ENCODE results near the gene CELA3B. TPM values are rescaled to one million over a fixed set of nuclear protein-coding genes. Genes with fewer than 3 reads are reported as not detected.
"Not testable (repeated sequence)": the region's sequence is repeated elsewhere in the genome, so short reads cannot be mapped to it uniquely, and the experiment has no call there.

Gene CELA3B
- total and polyA plus RNA-seq, 9 donors: 0.17 to 0.45 (median 0.31) TPM; not detected in 4

DNA sequence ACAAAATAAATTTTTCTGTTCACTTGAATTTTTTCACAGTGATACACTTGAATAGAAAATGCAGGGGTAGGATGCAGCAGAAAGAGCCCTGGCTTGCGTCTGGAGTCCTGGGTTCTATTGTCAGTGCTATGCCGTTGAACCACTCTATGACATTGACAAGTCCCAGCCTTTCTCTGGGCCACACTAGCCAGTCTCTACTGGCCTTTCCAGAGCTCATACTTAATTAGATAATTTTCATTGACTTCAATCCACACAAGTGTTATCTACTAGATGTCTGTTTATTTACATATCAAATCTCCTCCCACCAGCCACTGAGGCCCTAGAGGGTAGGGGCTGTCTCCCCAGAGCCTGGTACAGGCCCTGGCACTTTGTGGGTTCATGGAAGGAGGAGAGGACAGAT lies 15.5 kb upstream of the CELA3B start:
- H3K27me3 ChIP-seq (ENCODE audit: control insufficient read depth, insufficient read depth, low read length): no peaks in the 10 kb centered on the region
- no peaks in the 10 kb centered on the region for H3K36me3 ChIP-seq (ENCODE audit: control insufficient read depth, insufficient read depth, low read length)
- H3K9me3 ChIP-seq (replicated peaks; ENCODE audit: control insufficient read depth, low read depth, low read length): no peaks in the 10 kb centered on the region
- DNase-seq: no peak
- H3K27ac ChIP-seq (ENCODE audit: low read length): peak overlapping the region; percentile 13
- no peak overlapping the region for H3K4me3 ChIP-seq (ENCODE audit: low read length)
- 44% methylated on average over 2 of the region's 2 CpGs for WGBS (ENCODE audit: insufficient coverage)
- peaks cover 22% of the 10 kb centered on the region for H3K4me1 ChIP-seq (ENCODE audit: control insufficient read depth, insufficient read depth, low read length)

DNA sequence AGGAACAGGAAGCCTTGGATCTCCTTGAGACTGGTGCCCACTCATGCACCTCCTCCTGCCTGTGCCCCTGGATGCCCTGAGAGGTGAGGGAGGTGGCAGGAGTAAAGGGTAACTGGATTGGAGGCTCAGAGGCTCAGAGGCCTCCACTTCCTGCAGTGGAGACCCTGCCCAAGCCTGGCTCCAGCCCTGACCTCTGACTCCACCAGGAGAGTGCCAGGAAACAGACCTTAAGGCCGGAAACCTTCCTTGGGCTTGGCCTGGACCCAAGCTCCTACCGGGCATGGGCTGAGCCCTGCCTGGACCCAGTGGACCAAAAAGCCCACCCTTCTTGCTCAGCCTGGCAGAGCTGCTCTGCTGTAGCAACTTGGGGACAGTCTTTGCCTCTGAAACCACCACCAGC lies 15.0 kb upstream of the CELA3B start:
- no peaks in the 10 kb centered on the region for H3K36me3 ChIP-seq (ENCODE audit: control insufficient read depth, insufficient read depth, low read length)
- no peaks in the 10 kb centered on the region for H3K27me3 ChIP-seq (ENCODE audit: control insufficient read depth, insufficient read depth, low read length)
- 67% methylated on average over 2 of the region's 2 CpGs for WGBS (ENCODE audit: insufficient coverage)
- peak overlapping the region; percentile 13 for H3K27ac ChIP-seq (ENCODE audit: low read length)
- no peaks in the 10 kb centered on the region for H3K9me3 ChIP-seq (replicated peaks; ENCODE audit: control insufficient read depth, low read depth, low read length)
- peaks cover 18% of the 10 kb centered on the region for H3K4me1 ChIP-seq (ENCODE audit: control insufficient read depth, insufficient read depth, low read length)
- DNase-seq: no peak
- H3K4me3 ChIP-seq (ENCODE audit: low read length): no peak overlapping the region

DNA sequence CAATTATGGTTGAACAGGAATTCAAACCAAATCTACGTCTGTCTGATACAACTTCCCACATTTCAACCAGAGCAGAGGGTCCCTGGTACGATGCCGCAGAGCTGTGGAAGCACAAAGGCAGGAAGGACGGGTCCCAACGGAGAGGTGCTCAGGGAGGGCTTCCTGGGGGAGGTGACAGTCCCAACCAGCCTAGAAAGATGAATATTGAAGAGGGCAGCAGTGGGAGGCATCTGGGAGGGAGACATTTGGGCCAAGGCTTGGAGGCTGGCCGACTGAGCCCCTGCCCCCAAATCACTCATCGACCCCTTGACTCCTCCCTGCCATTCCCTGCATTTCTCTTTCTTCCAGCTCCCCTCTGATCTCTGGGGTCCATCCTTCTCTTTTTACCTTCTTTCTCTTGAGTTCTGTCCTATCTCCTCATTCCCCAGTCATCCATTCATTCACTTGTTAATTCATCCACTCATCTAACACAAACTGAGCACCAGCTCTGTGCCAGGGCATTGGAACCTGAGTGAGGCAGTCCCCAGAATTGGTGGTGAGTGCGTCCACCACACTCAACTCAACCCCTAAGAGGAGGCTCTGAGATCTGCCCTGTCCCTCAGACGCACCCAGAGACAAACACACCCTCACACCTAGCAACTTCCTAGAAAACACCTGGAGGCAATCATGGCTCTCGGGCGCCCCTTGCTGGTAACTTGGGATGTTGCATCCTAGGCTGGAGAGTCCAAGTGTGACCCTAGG lies 13.2 kb upstream of the CELA3B start:
- Histone ChIP-seq H3K4me3 (ENCODE audit: low read length) (no peak overlapping the region), H3K9me3 (replicated peaks; ENCODE audit: control insufficient read depth, low read depth, low read length) (no peaks in the 10 kb centered on the region), H3K36me3 (ENCODE audit: control insufficient read depth, insufficient read depth, low read length) (no peaks in the 10 kb centered on the region), H3K4me1 (ENCODE audit: control insufficient read depth, insufficient read depth, low read length) (peaks cover 7% of the 10 kb centered on the region), H3K27ac (ENCODE audit: low read length) (no peak overlapping the region), H3K27me3 (ENCODE audit: control insufficient read depth, insufficient read depth, low read length) (no peaks in the 10 kb centered on the region)
- DNase-seq: peak; percentile 76
- WGBS (ENCODE audit: insufficient coverage): 66% methylated on average over 6 of the region's 11 CpGs

DNA sequence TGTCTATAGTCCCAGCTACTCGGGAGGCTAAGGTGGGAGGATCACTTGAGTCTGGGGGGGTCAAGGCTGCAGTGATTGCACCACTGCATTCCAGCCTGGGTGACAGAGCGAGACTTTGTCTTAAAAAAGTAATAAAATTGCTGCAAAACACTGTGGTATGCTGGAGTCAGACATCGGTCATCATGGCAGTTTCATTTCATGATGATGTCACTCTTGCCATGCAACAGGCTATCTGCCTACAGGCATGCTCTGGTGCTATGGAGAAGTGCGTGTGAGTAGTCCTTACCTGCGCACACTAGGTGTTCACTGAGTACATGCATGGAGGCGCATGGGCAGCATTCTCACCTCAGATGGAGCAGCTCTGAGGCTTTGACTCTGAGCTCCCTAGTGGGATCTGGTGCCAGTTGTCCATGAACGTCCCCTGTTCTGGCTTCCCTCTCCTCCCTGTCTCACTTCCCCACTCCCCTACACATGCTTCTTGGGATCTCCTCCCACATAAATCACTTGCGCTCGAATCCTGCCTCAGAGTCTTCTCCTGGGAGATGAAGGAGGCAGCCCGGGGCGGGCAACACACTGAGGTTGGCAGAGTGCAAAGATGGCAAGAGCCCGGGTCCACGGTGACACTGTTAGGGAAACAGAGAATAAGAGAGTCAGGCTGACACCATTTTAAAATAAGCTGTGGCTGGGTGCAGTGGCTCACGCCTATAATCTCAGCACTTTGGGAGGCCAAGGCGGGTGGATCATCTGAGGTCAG lies 10.4 kb upstream of the CELA3B start:
- Histone ChIP-seq H3K9me3 (replicated peaks; ENCODE audit: control insufficient read depth, low read depth, low read length) (no peaks in the 10 kb centered on the region), H3K27ac (ENCODE audit: low read length) (no peak overlapping the region), H3K4me1 (ENCODE audit: control insufficient read depth, insufficient read depth, low read length) (peaks cover 7% of the 10 kb centered on the region), H3K27me3 (ENCODE audit: control insufficient read depth, insufficient read depth, low read length) (no peaks in the 10 kb centered on the region), H3K4me3 (ENCODE audit: low read length) (no peak overlapping the region), H3K36me3 (ENCODE audit: control insufficient read depth, insufficient read depth, low read length) (no peaks in the 10 kb centered on the region)
- DNase-seq: no peak
- WGBS (ENCODE audit: insufficient coverage): 77% methylated on average over 11 of the region's 15 CpGs

DNA sequence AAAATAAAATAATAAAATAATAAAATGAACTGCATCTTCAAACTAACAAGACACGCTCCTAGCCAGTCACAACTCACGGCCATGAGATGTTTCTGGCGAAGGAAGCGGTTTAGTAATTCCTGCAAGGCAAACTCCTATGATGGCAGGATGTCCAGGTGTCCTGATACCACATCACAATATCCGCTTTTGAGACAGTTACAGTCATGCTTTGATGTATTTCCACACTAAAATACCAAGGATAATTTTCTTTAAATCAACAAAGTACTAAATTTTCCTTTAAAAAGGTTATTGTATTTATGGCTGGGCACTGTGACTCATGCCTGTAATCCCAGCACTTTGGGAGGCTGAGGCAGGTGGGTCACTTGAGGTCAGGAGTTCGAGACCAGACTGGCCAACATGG lies 9.6 kb upstream of the CELA3B start:
- H3K27ac ChIP-seq (ENCODE audit: low read length); H3K36me3 ChIP-seq (ENCODE audit: control insufficient read depth, insufficient read depth, low read length); DNase-seq; H3K4me3 ChIP-seq (ENCODE audit: low read length); H3K9me3 ChIP-seq (replicated peaks; ENCODE audit: control insufficient read depth, low read depth, low read length); H3K4me1 ChIP-seq (ENCODE audit: control insufficient read depth, insufficient read depth, low read length); H3K27me3 ChIP-seq (ENCODE audit: control insufficient read depth, insufficient read depth, low read length): not testable (repeated sequence)
- 83% methylated on average over 4 of the region's 6 CpGs for WGBS (ENCODE audit: insufficient coverage)

DNA sequence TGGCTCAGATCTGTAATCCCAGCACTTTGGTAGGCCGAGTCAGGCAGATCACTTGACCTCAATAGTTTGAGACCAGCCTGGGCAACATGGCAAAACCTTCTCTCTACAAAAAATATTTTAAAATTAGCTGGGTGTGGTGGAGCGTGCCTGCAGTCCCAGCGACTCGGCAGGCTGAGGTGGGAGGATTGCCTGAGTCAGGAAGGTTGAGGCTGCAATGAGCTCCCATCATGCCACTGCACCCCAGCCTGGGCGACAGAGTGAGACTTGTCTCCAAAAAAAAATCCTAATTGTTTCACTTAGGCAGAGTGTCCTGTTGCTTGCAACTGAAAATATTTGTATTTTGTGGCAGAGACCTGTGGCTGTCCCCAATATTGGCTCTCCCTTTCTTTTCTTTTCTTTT lies 7.8 kb upstream of the CELA3B start:
- WGBS (ENCODE audit: insufficient coverage): 80% methylated on average over 2 of the region's 5 CpGs
- not testable (repeated sequence) for H3K27ac ChIP-seq (ENCODE audit: low read length)

DNA sequence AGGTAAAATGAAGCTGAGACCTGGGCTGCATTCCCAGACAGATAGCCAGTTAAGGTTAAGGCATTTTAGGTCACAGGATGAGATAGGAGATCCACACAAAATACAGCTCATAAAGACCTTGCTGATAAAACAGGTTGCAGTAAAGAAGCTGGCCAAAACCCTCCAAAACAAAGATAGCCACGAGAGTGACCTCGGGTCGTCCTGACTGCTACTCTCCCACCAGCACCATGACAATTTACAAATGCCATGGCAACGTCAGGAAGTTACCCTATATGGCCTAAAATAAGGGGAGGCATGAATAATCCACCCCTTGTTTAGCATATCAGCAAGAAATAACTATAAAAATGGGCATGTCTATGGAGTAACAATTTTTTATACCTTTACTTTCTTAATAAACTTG lies 6.3 kb upstream of the CELA3B start:
- not testable (repeated sequence) for H3K9me3 ChIP-seq (replicated peaks; ENCODE audit: control insufficient read depth, low read depth, low read length); DNase-seq; H3K27me3 ChIP-seq (ENCODE audit: control insufficient read depth, insufficient read depth, low read length); H3K4me3 ChIP-seq (ENCODE audit: low read length); H3K4me1 ChIP-seq (ENCODE audit: control insufficient read depth, insufficient read depth, low read length); H3K36me3 ChIP-seq (ENCODE audit: control insufficient read depth, insufficient read depth, low read length); H3K27ac ChIP-seq (ENCODE audit: low read length)
- no CpG with 5 or more reads among the region's 4 CpGs for WGBS (ENCODE audit: insufficient coverage)

More for the DNA sequence above, 7.8 kb upstream of the CELA3B start:
- not testable (repeated sequence) for H3K4me1 ChIP-seq (ENCODE audit: control insufficient read depth, insufficient read depth, low read length); DNase-seq; H3K4me3 ChIP-seq (ENCODE audit: low read length); H3K36me3 ChIP-seq (ENCODE audit: control insufficient read depth, insufficient read depth, low read length); H3K9me3 ChIP-seq (replicated peaks; ENCODE audit: control insufficient read depth, low read depth, low read length); H3K27me3 ChIP-seq (ENCODE audit: control insufficient read depth, insufficient read depth, low read length)

DNA sequence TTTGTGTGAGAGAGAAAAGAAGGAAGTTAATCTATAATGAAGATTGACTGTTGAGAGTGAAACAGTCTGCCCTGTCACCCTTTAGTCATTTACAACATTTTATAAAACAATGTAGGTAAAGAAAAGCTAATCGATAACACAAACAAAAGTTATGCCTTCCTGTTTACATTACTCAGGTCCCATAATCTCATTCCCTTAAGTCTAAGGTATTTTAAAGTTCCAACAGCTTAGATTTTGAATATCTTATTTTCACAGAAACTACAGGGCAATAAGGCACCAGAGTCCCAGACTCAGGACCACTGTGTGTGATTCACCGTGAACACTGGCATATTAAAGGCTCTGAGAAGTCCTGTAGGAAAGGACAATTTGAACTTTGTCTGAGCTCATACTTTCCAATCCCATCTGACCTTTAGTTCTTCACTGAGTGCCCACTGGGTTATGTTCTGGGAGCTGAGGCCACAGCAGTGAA lies 3.8 kb upstream of the CELA3B start:
- not testable (repeated sequence) for H3K4me1 ChIP-seq (ENCODE audit: control insufficient read depth, insufficient read depth, low read length); H3K36me3 ChIP-seq (ENCODE audit: control insufficient read depth, insufficient read depth, low read length); H3K9me3 ChIP-seq (replicated peaks; ENCODE audit: control insufficient read depth, low read depth, low read length); H3K4me3 ChIP-seq (ENCODE audit: low read length); H3K27ac ChIP-seq (ENCODE audit: low read length); DNase-seq; H3K27me3 ChIP-seq (ENCODE audit: control insufficient read depth, insufficient read depth, low read length)
- WGBS (ENCODE audit: insufficient coverage): no CpG with 5 or more reads among the region's 2 CpGs

DNA sequence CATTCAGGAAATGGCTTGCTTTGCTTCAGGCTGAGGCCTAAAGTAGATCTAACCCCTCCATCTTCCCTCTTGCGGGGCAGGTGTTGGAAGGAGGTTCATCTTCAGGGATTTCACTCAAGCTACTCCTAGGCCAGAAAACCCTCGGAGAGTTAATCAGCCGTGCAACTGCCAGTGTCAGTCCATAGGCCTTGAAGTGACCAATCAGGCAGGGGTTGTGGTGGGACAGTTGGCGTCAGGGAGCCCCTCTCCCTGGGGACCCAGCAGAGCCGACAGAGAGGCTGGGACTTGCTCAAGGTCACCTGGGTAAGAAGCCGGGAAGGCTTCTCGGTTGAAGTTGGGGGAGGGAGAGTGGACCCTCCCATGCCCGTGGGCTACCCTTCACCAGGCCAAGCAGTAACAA lies 2.9 kb upstream of the CELA3B start:
- not testable (repeated sequence) for H3K27me3 ChIP-seq (ENCODE audit: control insufficient read depth, insufficient read depth, low read length); H3K4me3 ChIP-seq (ENCODE audit: low read length); H3K36me3 ChIP-seq (ENCODE audit: control insufficient read depth, insufficient read depth, low read length); H3K4me1 ChIP-seq (ENCODE audit: control insufficient read depth, insufficient read depth, low read length); H3K9me3 ChIP-seq (replicated peaks; ENCODE audit: control insufficient read depth, low read depth, low read length); H3K27ac ChIP-seq (ENCODE audit: low read length); DNase-seq
- 100% methylated on average over 1 of the region's 8 CpGs for WGBS (ENCODE audit: insufficient coverage)

DNA sequence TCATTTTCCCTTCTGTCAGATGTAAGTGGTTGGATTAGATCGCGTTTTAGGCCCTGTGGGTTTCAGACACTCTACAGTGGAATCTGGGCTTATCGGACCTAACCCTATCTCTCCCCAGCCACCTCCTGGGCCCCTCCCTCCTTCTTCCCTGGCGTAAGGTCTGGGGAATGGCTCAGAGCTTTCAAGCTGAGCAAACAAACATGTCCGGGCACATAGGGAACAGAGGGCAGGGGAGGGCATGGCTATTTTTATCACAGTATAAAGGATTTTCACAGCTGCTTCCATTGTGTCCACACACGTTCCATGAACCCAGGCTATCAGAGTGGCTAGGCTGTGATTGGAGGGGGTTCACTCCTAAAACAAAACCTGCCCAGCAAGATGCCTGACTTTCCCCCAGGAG lies 2.1 kb upstream of the CELA3B start:
- not testable (repeated sequence) for H3K9me3 ChIP-seq (replicated peaks; ENCODE audit: control insufficient read depth, low read depth, low read length); H3K36me3 ChIP-seq (ENCODE audit: control insufficient read depth, insufficient read depth, low read length); H3K4me3 ChIP-seq (ENCODE audit: low read length); H3K4me1 ChIP-seq (ENCODE audit: control insufficient read depth, insufficient read depth, low read length); H3K27ac ChIP-seq (ENCODE audit: low read length); H3K27me3 ChIP-seq (ENCODE audit: control insufficient read depth, insufficient read depth, low read length)
- WGBS (ENCODE audit: insufficient coverage): no CpG with 5 or more reads among the region's 6 CpGs
- DNase-seq: peak; percentile 25

Measured in muscle of leg (tissue), 11 donors.